Endothelial cell of umbilical vein (primary cell): ENCODE data around the gene JTB. TPM values are rescaled to one million over a fixed set of nuclear protein-coding genes. Genes with fewer than 3 reads are reported as not detected.

ENCODE experiments used
- BruUV-seq: library from RNA; stranded (reverse); fragments of 400-500 nt; replicated peaks from 2 replicates; lab custom pipeline; 2021; lab: Mats Ljungman, UMichigan
- CTCF ChIA-PET: fragments of 300-600, 350-600 bp; sonication (Branson Sonifier 250); formaldehyde crosslinking; loops from one replicate; lab custom pipeline; 2021; ENCODE audit warnings: antibody characterized with exemption, inconsistent platforms; lab: Charles Lee
- POLR2A ChIA-PET: fragments of 300-600, 350-600 bp; sonication (Branson Sonifier 250); formaldehyde crosslinking; loops from one replicate; lab custom pipeline; 2021; ENCODE audit warnings: antibody characterized with exemption, inconsistent platforms; lab: Charles Lee
- DNase-seq: peaks from one replicate; pipeline ENCODE4 v3.0.0-alpha.2; 2011; ENCODE audit warnings: low read depth, low spot score
- FAIRE-seq: peaks from 2 replicates; lab custom pipeline; 2011; peaks lifted over from hg19 to GRCh38; lab: Jason Lieb, UNC
- H2AFZ ChIP-seq: 2 replicates; pipeline ENCODE4 v1.6.0; 2012; ENCODE audit warnings: low read depth, low read length, control low read depth, inconsistent platforms
- H3K27ac ChIP-seq: 2 replicates; pipeline ENCODE4 v1.5.1; 2011; ENCODE audit warnings: low read depth, mild to moderate bottlenecking, control low read depth, low read length, moderate library complexity; ENCODE audit not compliant: insufficient read depth
- H3K27me3 ChIP-seq, 2 experiments: 2 replicates each; pipeline versions ENCODE4 v1.6.0 to v1.6.1; 2011; ENCODE audit warnings: low read length in 2 of 2, mixed read lengths in 1 of 2; ENCODE audit not compliant: control insufficient read depth in 2 of 2, insufficient read depth in 2 of 2
- H3K36me3 ChIP-seq, 2 experiments: 2 replicates in 1 of 2; 3 replicates in 1 of 2; pipeline ENCODE4 v1.5.1; 2011; ENCODE audit warnings: low read length in 2 of 2, mild to moderate bottlenecking in 1 of 2, moderate library complexity in 1 of 2; ENCODE audit not compliant: control insufficient read depth in 2 of 2, insufficient read depth in 2 of 2; ENCODE audit errors: extremely low read depth in 1 of 2
- H3K4me1 ChIP-seq: 3 replicates; pipeline ENCODE4 v1.5.1; 2011; ENCODE audit warnings: mild to moderate bottlenecking, low read length; ENCODE audit not compliant: control insufficient read depth, insufficient read depth; ENCODE audit errors: extremely low read depth
- H3K4me2 ChIP-seq: 2 replicates; pipeline ENCODE4 v1.6.1; 2011; ENCODE audit warnings: low read length, control low read depth, mixed read lengths; ENCODE audit not compliant: insufficient read depth
- H3K4me3 ChIP-seq, 3 experiments: fragments of 200-600 bp in 1 of 3; sonication (generic), shearing (Covaris generic) in 1 of 3; replicated peaks in 1 of 3; 2 replicates each; pipeline ENCODE4 v1.5.1; 2011 to 2016; ENCODE audit warnings: control low read depth in 3 of 3, low read length in 3 of 3, mild to moderate bottlenecking in 2 of 3, inconsistent platforms in 1 of 3, low read depth in 1 of 3, moderate library complexity in 1 of 3; ENCODE audit not compliant: insufficient read depth in 1 of 3
- H3K79me2 ChIP-seq: 2 replicates; pipeline ENCODE4 v1.6.0; 2012; ENCODE audit warnings: low read length, inconsistent platforms; ENCODE audit not compliant: control insufficient read depth, insufficient read depth
- H3K9ac ChIP-seq: replicated peaks from 2 replicates; pipeline ENCODE3; 2011; ENCODE audit warnings: low read length, control low read depth; ENCODE audit not compliant: insufficient read depth; ENCODE audit errors: extremely low read depth
- H3K9me1 ChIP-seq: replicated peaks from 3 replicates; pipeline ENCODE4 v1.6.0; 2011; ENCODE audit warnings: mild to moderate bottlenecking, low read length; ENCODE audit not compliant: control insufficient read depth, insufficient read depth; ENCODE audit errors: extremely low read depth
- H3K9me3 ChIP-seq: replicated peaks from 2 replicates; pipeline ENCODE4 v1.5.1; 2012; ENCODE audit warnings: low read length, inconsistent platforms; ENCODE audit not compliant: control insufficient read depth, insufficient read depth
- H4K20me1 ChIP-seq: replicated peaks from 2 replicates; pipeline ENCODE3; 2011; ENCODE audit warnings: mild to moderate bottlenecking, low read length; ENCODE audit not compliant: control insufficient read depth, insufficient read depth; ENCODE audit errors: extremely low read depth
- EZH2 ChIP-seq: IDR thresholded peaks from 2 replicates; pipeline ENCODE4 v1.6.1; 2012; ENCODE audit warnings: borderline replicate concordance, low read depth, mild to moderate bottlenecking, moderate library complexity, low read length, inconsistent platforms; ENCODE audit not compliant: severe bottlenecking
- FOS ChIP-seq: IDR thresholded peaks from 2 replicates; pipeline ENCODE4 v1.6.1; 2011; ENCODE audit warnings: mild to moderate bottlenecking, low read length, moderate library complexity, borderline replicate concordance; ENCODE audit not compliant: insufficient read depth
- GATA2 ChIP-seq: IDR thresholded peaks from 2 replicates; pipeline ENCODE4 v1.7.0; 2011; ENCODE audit warnings: low read depth, mild to moderate bottlenecking, moderate library complexity, mixed read lengths, low read length; ENCODE audit not compliant: insufficient read length, insufficient read depth
- JUN ChIP-seq: IDR thresholded peaks from 2 replicates; pipeline ENCODE4 v1.6.1; 2011; ENCODE audit warnings: borderline replicate concordance, low read depth; ENCODE audit not compliant: insufficient read length, insufficient read depth
- MYC ChIP-seq: IDR thresholded peaks from one replicate; pipeline ENCODE4 v1.6.1; 2011; ENCODE audit warnings: mild to moderate bottlenecking, low read depth, low read length
- POLR2A ChIP-seq: IDR thresholded peaks from 2 replicates; pipeline ENCODE4 v1.6.1; 2012; ENCODE audit warnings: low read depth, mild to moderate bottlenecking, control low read depth, low read length
- POLR2AphosphoS5 ChIP-seq: IDR thresholded peaks from 2 replicates; pipeline ENCODE4 v1.6.1; 2012; ENCODE audit warnings: low read depth, mild to moderate bottlenecking, control low read depth, low read length, moderate library complexity; ENCODE audit not compliant: insufficient read depth
- dilution Hi-C: fragments of 300-500 bp; cut with MboI; formaldehyde crosslinking; loops from one replicate; pipeline ENCODE4 v1.15.0; 2019; ENCODE audit warnings: low sequenced_read_pairs; ENCODE audit not compliant: extremely low pct_ligation_motif_present
- intact Hi-C: fragments of 100-400 bp; cut with micrococcal nuclease; formaldehyde crosslinking; loops from one replicate; pipeline ENCODE4 v1.10.0; 2022
- polyA plus RNA-seq, 4 experiments: library from polyadenylated mRNA; depleted of rRNA in 3 of 4; stranded (reverse) in 3 of 4; unstranded in 1 of 4; fragments of >200 nt; gene quantifications; 2 replicates each; pipeline versions ENCODE4 v1.2.1 to v1.2.3, GENCODE V29; 2011 to 2012; ENCODE audit warnings: missing spikeins in 1 of 4
- total RNA-seq: library from RNA; stranded (reverse); gene quantifications from 2 replicates; pipeline ENCODE4 v1.2.3, GENCODE V29; 2021
- TF ChIP-seq, protein P1 (sequence below): IDR thresholded peaks from 2 replicates; pipeline ENCODE4 v1.6.1; 2011; ENCODE audit not compliant: insufficient read depth, insufficient read length
- TF ChIP-seq, protein P2 (sequence below), 2 donors: IDR thresholded peaks; 1 replicate in 1 of 2; 2 replicates in 1 of 2; pipeline ENCODE4 v1.5.1; 2011; ENCODE audit warnings: low read length in 2 of 2, mild to moderate bottlenecking in 2 of 2, moderate library complexity in 2 of 2, control low read depth in 1 of 2, inconsistent platforms in 1 of 2, low read depth in 1 of 2; ENCODE audit not compliant: insufficient read depth in 1 of 2; ENCODE audit errors: extremely low read depth in 1 of 2

The JTB gene
- total and polyA plus RNA-seq, 2 donors (not counting 3 experiments of a cell fraction or from before 2014, with no cell fraction given): 90.2 to 149 TPM

DNA sequence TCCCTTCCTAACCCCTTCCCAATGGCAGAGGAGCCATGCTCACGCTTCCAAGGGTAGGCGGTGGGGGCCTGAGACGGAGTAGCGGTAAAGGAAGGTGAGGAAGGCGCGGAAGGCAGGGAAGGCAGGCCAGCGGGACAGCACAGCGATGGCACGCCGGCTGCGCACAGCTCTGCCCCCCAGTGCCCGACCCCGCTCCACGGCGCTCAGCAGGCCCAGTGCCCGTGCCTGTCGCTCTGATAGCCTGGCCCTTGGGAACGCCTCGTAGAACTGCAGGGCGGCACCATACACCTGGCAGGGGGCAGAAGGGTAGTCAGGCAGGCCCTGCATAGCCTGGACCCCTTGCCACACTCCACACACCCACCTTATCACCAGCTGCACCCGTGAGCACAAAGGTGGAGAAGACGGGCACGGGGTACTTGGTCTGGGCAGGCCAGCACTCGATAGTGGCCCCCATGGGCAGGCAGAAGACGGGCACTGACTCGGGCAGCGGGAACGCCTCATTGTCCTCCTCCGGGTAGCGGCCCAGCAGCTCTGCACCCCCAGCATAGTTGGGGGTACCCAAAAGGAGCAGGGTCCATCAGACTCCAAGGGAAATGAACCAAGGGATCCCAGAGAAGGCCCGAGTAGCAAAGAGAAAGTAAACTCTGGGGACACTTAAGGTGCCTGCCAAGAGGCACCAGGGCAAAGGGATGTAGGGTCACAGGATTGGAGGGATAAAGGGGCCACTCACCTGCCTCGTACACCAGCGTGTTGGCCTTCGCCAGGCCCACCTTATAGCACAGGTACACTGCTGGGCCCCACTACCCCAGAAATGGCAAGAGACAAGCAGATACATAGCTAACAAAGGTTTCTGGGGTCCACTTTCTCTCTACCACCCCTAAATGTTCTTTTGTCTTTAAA lies 35.4 kb downstream of the JTB start:
- Histone ChIP-seq H3K9me1 (no peaks in the 10 kb centered on the region), H3K4me1 (peaks cover 9% of the 10 kb centered on the region), H3K4me2 (no peak overlapping the region), H3K27ac (no peak overlapping the region), H2AFZ (no peak overlapping the region), H3K9ac (no peak overlapping the region), H3K4me3 (no peak overlapping the region), H3K27me3 (no peaks in the 10 kb centered on the region), H3K36me3 (peaks cover 2 to 36% of the 10 kb centered on the region in 2 experiments), H3K79me2 (peaks cover 16% of the 10 kb centered on the region), H3K9me3 (no peaks in the 10 kb centered on the region), H4K20me1 (no peaks in the 10 kb centered on the region)
- no peak for TF ChIP-seq EZH2
- TF ChIP-seq, protein P1, sequence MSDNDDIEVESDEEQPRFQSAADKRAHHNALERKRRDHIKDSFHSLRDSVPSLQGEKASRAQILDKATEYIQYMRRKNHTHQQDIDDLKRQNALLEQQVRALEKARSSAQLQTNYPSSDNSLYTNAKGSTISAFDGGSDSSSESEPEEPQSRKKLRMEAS: no peak
- TF ChIP-seq POLR2AphosphoS5: no peak
- TF ChIP-seq GATA2: no peak
- TF ChIP-seq POLR2A: no peak
- no peak for TF ChIP-seq FOS
- no peak for TF ChIP-seq JUN
- TF ChIP-seq, protein P2, sequence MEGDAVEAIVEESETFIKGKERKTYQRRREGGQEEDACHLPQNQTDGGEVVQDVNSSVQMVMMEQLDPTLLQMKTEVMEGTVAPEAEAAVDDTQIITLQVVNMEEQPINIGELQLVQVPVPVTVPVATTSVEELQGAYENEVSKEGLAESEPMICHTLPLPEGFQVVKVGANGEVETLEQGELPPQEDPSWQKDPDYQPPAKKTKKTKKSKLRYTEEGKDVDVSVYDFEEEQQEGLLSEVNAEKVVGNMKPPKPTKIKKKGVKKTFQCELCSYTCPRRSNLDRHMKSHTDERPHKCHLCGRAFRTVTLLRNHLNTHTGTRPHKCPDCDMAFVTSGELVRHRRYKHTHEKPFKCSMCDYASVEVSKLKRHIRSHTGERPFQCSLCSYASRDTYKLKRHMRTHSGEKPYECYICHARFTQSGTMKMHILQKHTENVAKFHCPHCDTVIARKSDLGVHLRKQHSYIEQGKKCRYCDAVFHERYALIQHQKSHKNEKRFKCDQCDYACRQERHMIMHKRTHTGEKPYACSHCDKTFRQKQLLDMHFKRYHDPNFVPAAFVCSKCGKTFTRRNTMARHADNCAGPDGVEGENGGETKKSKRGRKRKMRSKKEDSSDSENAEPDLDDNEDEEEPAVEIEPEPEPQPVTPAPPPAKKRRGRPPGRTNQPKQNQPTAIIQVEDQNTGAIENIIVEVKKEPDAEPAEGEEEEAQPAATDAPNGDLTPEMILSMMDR (IDR thresholded peaks at IDR 0.05; ENCODE audit: extremely low read depth in 1 of 2, insufficient read depth in 1 of 2, low read depth in 1 of 2, low read length in 2 of 2): no peak
- no peak for TF ChIP-seq MYC
- dilution Hi-C loops (no loop called here), intact Hi-C loops (no loop called here)
- DNase-seq (no peak), FAIRE-seq (no peak)
- CTCF ChIA-PET: no interaction called here
- BruUV-seq: no TSS peak
- POLR2A ChIA-PET: no interaction called here
